ENCODE measurements around the gene GBE1.

GBE1 gene

GRCh38 chr3:81758275-81758674 lies 3.2 kb downstream of the GBE1 start:
- H3K27me3 ChIP-seq (ENCODE audit: low read length) = no peaks in the 10 kb centered on the region
- no peak overlapping the region for H3K27ac ChIP-seq (ENCODE audit: low read depth, low read length)
- peaks cover 11% of the 10 kb centered on the region for H3F3A ChIP-seq (ENCODE audit: insufficient read depth)
- no peak overlapping the region for H3K4me2 ChIP-seq (ENCODE audit: low read depth, low read length, poor library complexity, severe bottlenecking)
- H4K20me1 ChIP-seq (ENCODE audit: low read depth, low read length) = no peaks in the 10 kb centered on the region
- TF ChIP-seq EZH2phosphoT487 (conservative IDR thresholded peaks at IDR 0.05; ENCODE audit: low read length) = no peak
- TF ChIP-seq, protein P1, sequence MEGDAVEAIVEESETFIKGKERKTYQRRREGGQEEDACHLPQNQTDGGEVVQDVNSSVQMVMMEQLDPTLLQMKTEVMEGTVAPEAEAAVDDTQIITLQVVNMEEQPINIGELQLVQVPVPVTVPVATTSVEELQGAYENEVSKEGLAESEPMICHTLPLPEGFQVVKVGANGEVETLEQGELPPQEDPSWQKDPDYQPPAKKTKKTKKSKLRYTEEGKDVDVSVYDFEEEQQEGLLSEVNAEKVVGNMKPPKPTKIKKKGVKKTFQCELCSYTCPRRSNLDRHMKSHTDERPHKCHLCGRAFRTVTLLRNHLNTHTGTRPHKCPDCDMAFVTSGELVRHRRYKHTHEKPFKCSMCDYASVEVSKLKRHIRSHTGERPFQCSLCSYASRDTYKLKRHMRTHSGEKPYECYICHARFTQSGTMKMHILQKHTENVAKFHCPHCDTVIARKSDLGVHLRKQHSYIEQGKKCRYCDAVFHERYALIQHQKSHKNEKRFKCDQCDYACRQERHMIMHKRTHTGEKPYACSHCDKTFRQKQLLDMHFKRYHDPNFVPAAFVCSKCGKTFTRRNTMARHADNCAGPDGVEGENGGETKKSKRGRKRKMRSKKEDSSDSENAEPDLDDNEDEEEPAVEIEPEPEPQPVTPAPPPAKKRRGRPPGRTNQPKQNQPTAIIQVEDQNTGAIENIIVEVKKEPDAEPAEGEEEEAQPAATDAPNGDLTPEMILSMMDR (IDR thresholded peaks at IDR 0.05; ENCODE audit: insufficient read depth, low read length, poor library complexity, severe bottlenecking) = no peak
- H3K79me2 ChIP-seq (ENCODE audit: insufficient read depth, low read length) = no peaks in the 10 kb centered on the region
- H3K9me3 ChIP-seq (ENCODE audit: insufficient read depth, low read length) = no peaks in the 10 kb centered on the region; the same call in 1 of the 2 replicates
- no peak overlapping the region for H3K9ac ChIP-seq (ENCODE audit: low read length)
- no peak overlapping the region for H2AFZ ChIP-seq (ENCODE audit: low read depth, low read length, severe bottlenecking)
- H3K9me2 ChIP-seq (replicated peaks; ENCODE audit: insufficient read depth, low read length) = no peaks in the 10 kb centered on the region
- H3K36me3 ChIP-seq (ENCODE audit: low read length) = peaks cover 14% of the 10 kb centered on the region
- no peak overlapping the region for H3K4me3 ChIP-seq (ENCODE audit: insufficient read depth, low read length, poor library complexity, severe bottlenecking)

- TF ChIP-seq, protein P1 (IDR thresholded peaks at IDR 0.05; ENCODE audit: insufficient read depth, low read length, poor library complexity, severe bottlenecking) = no peak
- TF ChIP-seq EZH2phosphoT487 (conservative IDR thresholded peaks at IDR 0.05; ENCODE audit: low read length) = no peak
- Histone ChIP-seq H3K4me2 (ENCODE audit: low read depth, low read length, poor library complexity, severe bottlenecking) (no peak overlapping the region), H3K9me2 (replicated peaks; ENCODE audit: insufficient read depth, low read length) (no peaks in the 10 kb centered on the region), H3K27me3 (ENCODE audit: low read length) (no peaks in the 10 kb centered on the region), H3F3A (ENCODE audit: insufficient read depth) (no peaks in the 10 kb centered on the region), H3K9ac (ENCODE audit: low read length) (no peak overlapping the region), H3K36me3 (ENCODE audit: low read length) (peaks cover 7% of the 10 kb centered on the region; the same call in 1 of the 2 replicates), H2AFZ (ENCODE audit: low read depth, low read length, severe bottlenecking) (no peak overlapping the region), H3K79me2 (ENCODE audit: insufficient read depth, low read length) (no peaks in the 10 kb centered on the region), H3K9me3 (ENCODE audit: insufficient read depth, low read length) (no peaks in the 10 kb centered on the region; the same call in 1 of the 2 replicates), H4K20me1 (ENCODE audit: low read depth, low read length) (no peaks in the 10 kb centered on the region), H3K27ac (ENCODE audit: low read depth, low read length) (no peak overlapping the region), H3K4me3 (ENCODE audit: insufficient read depth, low read length, poor library complexity, severe bottlenecking) (no peak overlapping the region)
Observed at GRCh38 chr3:81753416-81754027, 7.9 kb downstream of the GBE1 start.

DNA sequence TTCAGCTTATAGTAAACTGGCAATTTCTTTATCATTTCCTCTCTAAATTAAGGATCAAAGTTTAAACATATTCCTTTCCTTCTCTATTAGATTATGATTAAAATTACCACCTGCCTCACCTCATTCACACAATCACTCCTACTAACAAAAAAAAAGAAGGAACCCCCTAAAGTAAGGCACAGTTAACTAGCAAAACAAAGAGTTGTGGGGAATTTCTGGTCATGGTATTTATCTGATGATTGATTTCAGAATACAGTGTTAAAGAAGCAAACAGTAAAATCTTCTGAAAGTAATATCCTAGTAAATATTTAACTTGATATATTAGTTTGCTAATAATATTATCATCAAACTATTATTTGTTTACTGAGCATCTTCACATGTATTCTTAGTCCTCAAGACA lies 8.8 kb downstream of the GBE1 start:
- Histone ChIP-seq H3K9ac (ENCODE audit: low read length) (no peak overlapping the region), H3K9me2 (replicated peaks; ENCODE audit: insufficient read depth, low read length) (no peaks in the 10 kb centered on the region), H4K20me1 (ENCODE audit: low read depth, low read length) (no peaks in the 10 kb centered on the region), H3K4me3 (ENCODE audit: insufficient read depth, low read length, poor library complexity, severe bottlenecking) (no peak overlapping the region), H3K27me3 (ENCODE audit: low read length) (no peaks in the 10 kb centered on the region), H3K9me3 (ENCODE audit: insufficient read depth, low read length) (no peaks in the 10 kb centered on the region; the same call in 1 of the 2 replicates), H2AFZ (ENCODE audit: low read depth, low read length, severe bottlenecking) (no peak overlapping the region), H3K27ac (ENCODE audit: low read depth, low read length) (no peak overlapping the region), H3K36me3 (ENCODE audit: low read length) (0 out of 2 replicates have a peak, but pooled peaks cover 4% of the 10 kb centered on the region), H3K79me2 (ENCODE audit: insufficient read depth, low read length) (no peaks in the 10 kb centered on the region), H3F3A (ENCODE audit: insufficient read depth) (no peaks in the 10 kb centered on the region), H3K4me2 (ENCODE audit: low read depth, low read length, poor library complexity, severe bottlenecking) (no peak overlapping the region)
- TF ChIP-seq, protein P1 (IDR thresholded peaks at IDR 0.05; ENCODE audit: insufficient read depth, low read length, poor library complexity, severe bottlenecking) = no peak
- no peak for TF ChIP-seq EZH2phosphoT487 (conservative IDR thresholded peaks at IDR 0.05; ENCODE audit: low read length)

All from SU-DHL-6 (cell line).